Measurements from ENCODE around the gene SRC.

- no peak for TF ChIP-seq POLR2A (IDR thresholded peaks at IDR 0.05)
- TF ChIP-seq, protein P1, sequence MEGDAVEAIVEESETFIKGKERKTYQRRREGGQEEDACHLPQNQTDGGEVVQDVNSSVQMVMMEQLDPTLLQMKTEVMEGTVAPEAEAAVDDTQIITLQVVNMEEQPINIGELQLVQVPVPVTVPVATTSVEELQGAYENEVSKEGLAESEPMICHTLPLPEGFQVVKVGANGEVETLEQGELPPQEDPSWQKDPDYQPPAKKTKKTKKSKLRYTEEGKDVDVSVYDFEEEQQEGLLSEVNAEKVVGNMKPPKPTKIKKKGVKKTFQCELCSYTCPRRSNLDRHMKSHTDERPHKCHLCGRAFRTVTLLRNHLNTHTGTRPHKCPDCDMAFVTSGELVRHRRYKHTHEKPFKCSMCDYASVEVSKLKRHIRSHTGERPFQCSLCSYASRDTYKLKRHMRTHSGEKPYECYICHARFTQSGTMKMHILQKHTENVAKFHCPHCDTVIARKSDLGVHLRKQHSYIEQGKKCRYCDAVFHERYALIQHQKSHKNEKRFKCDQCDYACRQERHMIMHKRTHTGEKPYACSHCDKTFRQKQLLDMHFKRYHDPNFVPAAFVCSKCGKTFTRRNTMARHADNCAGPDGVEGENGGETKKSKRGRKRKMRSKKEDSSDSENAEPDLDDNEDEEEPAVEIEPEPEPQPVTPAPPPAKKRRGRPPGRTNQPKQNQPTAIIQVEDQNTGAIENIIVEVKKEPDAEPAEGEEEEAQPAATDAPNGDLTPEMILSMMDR (IDR thresholded peaks at IDR 0.05): no peak
Observed at GRCh38 chr20:37376791-37377190, 30.9 kb downstream of the SRC start.

Data from prostate gland (tissue), 2 donors.